GM06990 (cell line): ENCODE data around the gene ELOVL6.
"Not testable (repeated sequence)": the region's sequence is repeated elsewhere in the genome, so short reads cannot be mapped to it uniquely, and the experiment has no call there.

ENCODE experiments used
- DNase-seq: peaks from one replicate; pipeline ENCODE4 v3.0.0-alpha.2; 2011; ENCODE audit not compliant: insufficient read length; ENCODE audit errors: extremely low read depth
- H3K27me3 ChIP-seq: replicated peaks from 2 replicates; pipeline ENCODE4 v1.6.0; 2011; ENCODE audit warnings: low read length; ENCODE audit not compliant: control insufficient read depth, insufficient read depth
- H3K36me3 ChIP-seq: 2 replicates; pipeline ENCODE4 v1.5.1; 2011; ENCODE audit warnings: low read length; ENCODE audit not compliant: control insufficient read depth, insufficient read depth
- H3K4me3 ChIP-seq: replicated peaks from 2 replicates; pipeline ENCODE4 v1.5.1; 2011; ENCODE audit warnings: low read depth, mild to moderate bottlenecking, control low read depth, low read length
- TF ChIP-seq, protein P1 (sequence below): IDR thresholded peaks from 2 replicates; pipeline ENCODE4 v1.5.1; 2011; ENCODE audit warnings: low read length, control low read depth, mild to moderate bottlenecking, inconsistent platforms; ENCODE audit not compliant: insufficient read depth, poor library complexity, severe bottlenecking

ELOVL6 gene

DNA sequence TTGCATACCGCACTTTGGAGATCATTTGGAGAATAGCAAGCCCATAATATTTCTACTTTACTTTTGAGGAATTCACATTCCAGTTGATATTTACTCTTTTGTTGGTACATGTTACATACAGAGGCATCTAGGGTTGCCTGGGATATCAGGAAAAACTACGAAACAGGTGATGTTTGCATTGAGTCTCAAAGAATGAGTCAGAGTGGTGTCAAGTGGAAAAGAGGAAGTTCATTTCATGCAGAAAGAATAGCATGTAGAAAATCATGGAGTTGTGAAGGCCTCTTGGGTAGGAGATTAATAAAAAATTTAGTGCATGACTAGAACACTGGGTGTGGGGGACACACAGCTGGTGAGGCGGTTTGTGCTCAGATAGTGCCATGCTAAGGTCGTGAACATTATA is 33.5 kb upstream of the ELOVL6 start:
- Histone ChIP-seq H3K27me3 (no peaks in the 10 kb centered on the region), H3K4me3 (no peak overlapping the region), H3K36me3 (no peaks in the 10 kb centered on the region)
- TF ChIP-seq, protein P1, sequence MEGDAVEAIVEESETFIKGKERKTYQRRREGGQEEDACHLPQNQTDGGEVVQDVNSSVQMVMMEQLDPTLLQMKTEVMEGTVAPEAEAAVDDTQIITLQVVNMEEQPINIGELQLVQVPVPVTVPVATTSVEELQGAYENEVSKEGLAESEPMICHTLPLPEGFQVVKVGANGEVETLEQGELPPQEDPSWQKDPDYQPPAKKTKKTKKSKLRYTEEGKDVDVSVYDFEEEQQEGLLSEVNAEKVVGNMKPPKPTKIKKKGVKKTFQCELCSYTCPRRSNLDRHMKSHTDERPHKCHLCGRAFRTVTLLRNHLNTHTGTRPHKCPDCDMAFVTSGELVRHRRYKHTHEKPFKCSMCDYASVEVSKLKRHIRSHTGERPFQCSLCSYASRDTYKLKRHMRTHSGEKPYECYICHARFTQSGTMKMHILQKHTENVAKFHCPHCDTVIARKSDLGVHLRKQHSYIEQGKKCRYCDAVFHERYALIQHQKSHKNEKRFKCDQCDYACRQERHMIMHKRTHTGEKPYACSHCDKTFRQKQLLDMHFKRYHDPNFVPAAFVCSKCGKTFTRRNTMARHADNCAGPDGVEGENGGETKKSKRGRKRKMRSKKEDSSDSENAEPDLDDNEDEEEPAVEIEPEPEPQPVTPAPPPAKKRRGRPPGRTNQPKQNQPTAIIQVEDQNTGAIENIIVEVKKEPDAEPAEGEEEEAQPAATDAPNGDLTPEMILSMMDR, result no peak
- DNase-seq, result no peak

DNA sequence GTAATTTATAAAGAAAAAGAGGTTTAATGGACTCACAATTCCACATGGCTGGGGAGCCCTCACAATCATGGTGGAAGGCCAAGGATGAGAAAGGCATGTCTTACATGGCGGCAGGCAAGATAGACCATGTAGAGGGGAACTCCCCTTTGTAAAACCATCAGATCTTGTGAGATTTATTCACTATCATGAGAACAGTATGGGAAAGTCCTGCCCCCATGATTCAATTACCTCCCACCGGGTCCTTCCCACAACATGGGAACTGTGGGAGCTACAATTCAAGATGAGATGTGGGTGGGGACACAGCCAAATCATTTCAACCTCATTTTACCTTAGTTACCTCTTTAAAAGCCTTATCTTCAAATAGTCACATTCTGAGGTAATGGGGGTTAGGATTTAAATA is 30.9 kb upstream of the ELOVL6 start:
- Histone ChIP-seq H3K27me3 (no peaks in the 10 kb centered on the region), H3K4me3 (no peak overlapping the region), H3K36me3 (no peaks in the 10 kb centered on the region)
- TF ChIP-seq, protein P1, result no peak
- no peak for DNase-seq

DNA sequence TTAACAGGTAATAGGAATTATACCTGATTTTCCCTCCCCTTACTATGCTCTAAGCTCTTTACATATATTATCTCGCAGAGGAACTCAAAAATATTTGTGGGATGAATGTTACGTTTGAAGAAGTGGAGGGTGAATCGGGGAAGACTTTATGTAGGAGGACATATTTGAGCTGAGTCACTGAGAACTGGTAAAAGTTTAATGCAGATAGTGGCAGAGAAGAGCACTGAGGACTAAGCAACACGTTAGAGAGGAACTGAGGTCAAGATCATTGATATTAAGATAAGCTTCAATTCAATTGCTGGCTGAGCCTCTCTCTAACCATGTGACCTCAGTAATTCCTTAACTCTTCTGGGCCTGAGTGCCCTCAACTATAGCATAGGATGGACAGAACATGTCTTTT is 26.4 kb upstream of the ELOVL6 start:
- TF ChIP-seq, protein P1, result no peak
- Histone ChIP-seq H3K27me3 (no peaks in the 10 kb centered on the region), H3K36me3 (no peaks in the 10 kb centered on the region), H3K4me3 (no peak overlapping the region)
- no peak for DNase-seq

DNA sequence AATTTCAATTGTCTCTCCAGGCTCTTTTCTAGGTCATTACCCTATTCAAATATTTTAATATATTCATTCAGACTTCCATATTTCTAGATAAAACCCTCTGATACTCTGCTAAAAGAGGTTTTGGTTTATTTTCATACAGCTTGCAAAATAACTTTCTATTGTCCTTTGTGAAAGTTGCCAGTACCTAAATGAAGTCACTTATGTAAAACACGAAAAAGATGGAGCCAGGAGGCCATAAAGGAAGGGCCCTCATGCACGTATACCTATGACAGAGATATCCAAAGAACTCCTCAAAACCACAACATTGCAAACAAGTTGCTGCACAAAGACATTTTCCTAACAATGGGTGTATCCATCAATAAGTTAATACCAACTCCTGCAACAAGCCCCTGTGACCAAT is 25.7 kb upstream of the ELOVL6 start:
- TF ChIP-seq, protein P1, result no peak
- H3K27me3 ChIP-seq, result no peaks in the 10 kb centered on the region
- no peak overlapping the region for H3K4me3 ChIP-seq
- no peaks in the 10 kb centered on the region for H3K36me3 ChIP-seq
- DNase-seq, result no peak

DNA sequence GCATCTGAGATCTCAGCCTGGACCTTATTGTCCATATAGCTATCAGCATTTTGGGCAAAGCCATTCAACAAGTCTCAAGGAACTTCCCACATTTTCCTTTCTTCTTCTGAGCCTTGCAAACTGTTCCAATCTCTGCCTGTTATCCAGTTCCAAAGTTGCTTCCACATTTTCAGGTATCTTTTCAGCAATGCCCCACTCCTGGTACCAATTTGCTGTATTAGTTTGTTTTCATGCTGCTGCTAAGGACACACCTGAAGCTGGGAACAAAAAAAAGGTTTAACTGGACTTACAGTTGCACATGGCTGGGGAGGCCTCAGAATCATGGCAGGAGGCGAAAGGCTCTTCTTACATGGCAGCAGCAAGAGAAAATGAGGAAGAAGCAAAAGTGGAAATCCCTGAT is 20.5 kb upstream of the ELOVL6 start:
- not testable (repeated sequence) for DNase-seq, H3K4me3 ChIP-seq, H3K36me3 ChIP-seq, H3K27me3 ChIP-seq

DNA sequence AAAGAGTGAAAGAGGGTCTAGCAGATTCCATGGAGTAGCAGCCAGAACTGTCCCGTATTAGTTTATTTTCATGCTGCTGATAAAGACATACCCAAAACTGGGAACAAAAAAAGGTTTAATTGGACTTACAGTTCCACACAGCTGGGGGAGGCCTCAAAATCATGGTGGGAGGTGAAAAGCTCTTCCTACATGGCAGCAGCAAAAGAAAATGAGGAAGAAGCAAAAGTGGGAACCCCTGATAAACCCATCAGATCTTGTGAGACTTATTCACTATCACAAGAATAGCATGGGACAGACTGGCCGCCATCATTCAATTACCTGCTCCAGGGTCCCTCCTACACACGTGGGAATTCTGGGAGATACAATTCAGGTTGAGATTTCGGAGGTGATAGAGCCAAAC is 18.8 kb upstream of the ELOVL6 start:
- not testable (repeated sequence) for H3K4me3 ChIP-seq, DNase-seq, H3K36me3 ChIP-seq, H3K27me3 ChIP-seq

DNA sequence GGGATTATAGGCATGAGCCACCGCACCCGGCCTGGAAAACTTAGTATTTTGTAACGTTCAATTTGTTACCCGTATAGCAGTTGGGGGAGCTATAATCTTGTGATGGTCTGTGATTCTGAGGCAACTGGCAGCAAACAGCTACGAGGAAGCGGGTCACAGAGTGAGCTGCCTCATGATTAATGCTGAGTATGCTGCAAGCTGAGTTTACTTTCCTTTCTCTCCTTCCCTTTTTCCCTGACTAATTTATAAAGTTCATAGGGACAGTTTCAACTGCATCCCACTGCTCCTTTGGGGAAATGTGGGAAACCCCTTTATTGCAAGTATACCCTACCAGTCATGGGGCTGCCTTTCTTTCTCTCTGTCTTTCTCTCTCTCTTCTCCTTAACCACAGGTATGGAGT is 17.7 kb upstream of the ELOVL6 start:
- DNase-seq, result no peak
- H3K4me3 ChIP-seq, result no peak overlapping the region
- TF ChIP-seq, protein P1, result no peak
- H3K27me3 ChIP-seq, result no peaks in the 10 kb centered on the region
- no peaks in the 10 kb centered on the region for H3K36me3 ChIP-seq
